T-cell (primary cell): Measurements from ENCODE around the gene DDRGK1. TPM values are rescaled to one million over a fixed set of nuclear protein-coding genes. Genes with fewer than 3 reads are reported as not detected.

Experiments
- ATAC-seq, 4 experiments: fragments of 200-7000 bp in 3 of 4; fragments of 150-1000 bp in 1 of 4; cut with Tn5 transposase; replicated peaks in 1 of 4; 1 replicate in 3 of 4; 2 replicates in 1 of 4; pipeline ENCODE4 v1.10.0; 2021; ENCODE audit warnings: moderate library complexity in 3 of 4, mild to moderate bottlenecking in 2 of 4, moderate number of reproducible peaks in 1 of 4
- CTCF ChIA-PET, 2 donors: fragments of 300-600 bp; sonication (Branson Sonifier 250); formaldehyde crosslinking; loops; one replicate each; lab custom pipeline; 2022; ENCODE audit warnings: antibody characterized with exemption in 2 of 2; lab: Charles Lee
- POLR2A ChIA-PET, 2 donors: fragments of 300-600 bp; sonication (Branson Sonifier 250); formaldehyde crosslinking; loops; one replicate each; lab custom pipeline; 2022; ENCODE audit warnings: antibody characterized with exemption in 2 of 2; lab: Charles Lee
- DNase-seq, 35 experiments: peaks; one replicate each; pipeline versions ENCODE4 v3.0.0 to v3.0.0-alpha.2; 2013 to 2023
- H3K27ac ChIP-seq: one replicate; pipeline ENCODE4 v1.5.1; 2013; ENCODE audit warnings: low read length
- H3K27me3 ChIP-seq, 2 experiments: replicated peaks in 1 of 2; 1 replicate in 1 of 2; 2 replicates in 1 of 2; pipeline versions ENCODE4 v1.6.1 to v1.7.0; 2013; ENCODE audit warnings: low read length in 1 of 2, mixed read lengths in 1 of 2; ENCODE audit not compliant: control insufficient read depth in 2 of 2, insufficient read depth in 2 of 2; ENCODE audit errors: extremely low read depth in 1 of 2
- H3K36me3 ChIP-seq, 2 donors: 1 replicate in 1 of 2; 2 replicates in 1 of 2; pipeline versions ENCODE4 v1.6.1 to v1.7.0; 2013; ENCODE audit warnings: low read length in 1 of 2; ENCODE audit not compliant: control insufficient read depth in 2 of 2, insufficient read depth in 1 of 2; ENCODE audit errors: extremely low read depth in 1 of 2
- H3K4me1 ChIP-seq, 2 experiments: 1 replicate in 1 of 2; 2 replicates in 1 of 2; pipeline versions ENCODE4 v1.6.1 to v1.7.0; 2013; ENCODE audit warnings: low read length in 2 of 2, mixed read lengths in 1 of 2; ENCODE audit not compliant: insufficient read depth in 2 of 2, control insufficient read depth in 1 of 2; ENCODE audit errors: extremely low read depth in 1 of 2
- H3K4me3 ChIP-seq, 2 donors: 1 replicate in 1 of 2; 2 replicates in 1 of 2; pipeline versions ENCODE4 v1.5.1 to v1.7.0; 2013; ENCODE audit warnings: mild to moderate bottlenecking in 2 of 2, low read length in 1 of 2, moderate library complexity in 1 of 2; ENCODE audit not compliant: control insufficient read depth in 1 of 2; ENCODE audit errors: extremely low read depth in 1 of 2
- H3K9me3 ChIP-seq: 2 replicates; pipeline ENCODE4 v1.7.0; 2013
- H3K27ac Mint-ChIP-seq, 2 donors: one replicate each; pipeline ENCODE4 v1.8.0; 2020 to 2021; ENCODE audit warnings: mild to moderate bottlenecking in 2 of 2, mixed read lengths in 2 of 2
- H3K27me3 Mint-ChIP-seq, 2 donors: one replicate each; pipeline ENCODE4 v1.8.0; 2021 to 2022; ENCODE audit warnings: mixed read lengths in 2 of 2
- H3K36me3 Mint-ChIP-seq: one replicate; pipeline ENCODE4 v1.8.0; 2021; ENCODE audit warnings: mixed read lengths
- H3K4me1 Mint-ChIP-seq, 3 donors: one replicate each; pipeline ENCODE4 v1.8.0; 2020 to 2022; ENCODE audit warnings: mixed read lengths in 3 of 3, mild to moderate bottlenecking in 1 of 3
- H3K4me3 Mint-ChIP-seq, 3 donors: one replicate each; pipeline ENCODE4 v1.8.0; 2020 to 2022; ENCODE audit warnings: mild to moderate bottlenecking in 3 of 3, mixed read lengths in 3 of 3, moderate library complexity in 3 of 3
- H3K9me3 Mint-ChIP-seq, 3 donors: one replicate each; pipeline ENCODE4 v1.8.0; 2020 to 2022; ENCODE audit warnings: mixed read lengths in 3 of 3
- WGBS: methylation state at CpG from one replicate; pipeline ENCODE4 v1.1.5; 2013; ENCODE audit warnings: missing lambda C conversion rate; ENCODE audit not compliant: insufficient coverage; 5-methylcytosine and 5-hydroxymethylcytosine counted together
- total RNA-seq, 35 experiments: library from RNA in 6 of 35; stranded (reverse) in 6 of 35; fragments of 120-200 nt in 1 of 35; gene quantifications; one replicate each; pipeline versions ENCODE4 v1.2.1 to v1.2.4 and lab custom pipeline; 2013 to 2026

Gene DDRGK1
- total RNA-seq, 5 donors from 2014 or later (not counting 1 experiment from before 2014, with no cell fraction given): 44.6 to 76.3 (median 68.2) TPM

- H3K36me3 Mint-ChIP-seq: no peaks in the 10 kb centered on the region
- POLR2A ChIA-PET: interaction anchor here (0.6 to 1.6 kb wide), 4 partner anchors 11 to 236 kb away, joined by 3 to 4 read pairs (median 4); no protein-coding TSS in a partner anchor
- H3K4me1 ChIP-seq: peaks cover 15 to 38% of the 10 kb centered on the region in 2 experiments
- no peaks in the 10 kb centered on the region for H3K27me3 Mint-ChIP-seq
- no peaks in the 10 kb centered on the region for H3K9me3 ChIP-seq
- DNase-seq: no peak
- peak overlapping the region; percentile 44 to 98 (median 66) for H3K4me3 Mint-ChIP-seq
- no peaks in the 10 kb centered on the region for H3K9me3 Mint-ChIP-seq
- no peaks in the 10 kb centered on the region for H3K36me3 ChIP-seq
- H3K27ac ChIP-seq: no peak overlapping the region
- WGBS: 86% methylated on average over 1 of the region's 5 CpGs
- H3K27me3 ChIP-seq: peaks cover 0 to 14% of the 10 kb centered on the region in 2 experiments
- peaks cover 31 to 33% (median 33%) of the 10 kb centered on the region in 3 donors for H3K4me1 Mint-ChIP-seq
- H3K27ac Mint-ChIP-seq: peak overlapping the region in 1 of 2 donors; percentile 15
- no peak for ATAC-seq
- no peak overlapping the region for H3K4me3 ChIP-seq
- CTCF ChIA-PET: interaction anchor here in 1 of 2 donors (0.6 kb wide), 1 partner anchor 58 kb away, joined by 7 read pairs; no protein-coding TSS in a partner anchor
Measured at GRCh38 chr20:3161316-3162079, 43.0 kb downstream of the DDRGK1 start.

GRCh38 chr20:3160418-3160817, 44.1 kb downstream of the DDRGK1 start:
- Mint-ChIP-seq H3K36me3 (peaks cover 4% of the 10 kb centered on the region), H3K4me1 (peaks cover 42 to 44% (median 43%) of the 10 kb centered on the region in 3 donors), H3K27me3 (no peaks in the 10 kb centered on the region), H3K27ac (peak overlapping the region in 1 of 2 donors; percentile 64), H3K4me3 (peak overlapping the region; percentile 21 to 98 (median 53)), H3K9me3 (no peaks in the 10 kb centered on the region)
- Histone ChIP-seq H3K4me3 (peak overlapping the region; percentile 75 to 95), H3K27me3 (peaks cover 0 to 4% of the 10 kb centered on the region in 2 experiments), H3K9me3 (no peaks in the 10 kb centered on the region), H3K27ac (peak overlapping the region; percentile 88), H3K4me1 (peaks cover 15 to 45% of the 10 kb centered on the region in 2 experiments), H3K36me3 (peaks cover 0 to 4% of the 10 kb centered on the region in 2 donors)
- ChIA-PET CTCF (interaction anchor here in 1 of 2 donors (0.6 kb wide), 2 partner anchors 83 to 107 kb away, joined by 3 to 4 read pairs; no protein-coding TSS in a partner anchor), POLR2A (interaction anchor here (0.6 to 0.8 kb wide), 3 partner anchors 12 to 745 kb away, joined by 3 to 11 read pairs (median 6); no protein-coding TSS in a partner anchor)
- ATAC-seq (no peak), DNase-seq (no peak)
- WGBS: 65% methylated on average over 6 of the region's 6 CpGs

- peak; percentile 2 to 22 (median 12) for ATAC-seq
- H3K4me3 ChIP-seq: peak overlapping the region; percentile 75 to 95
- peaks cover 0 to 13% of the 10 kb centered on the region in 2 donors for H3K36me3 ChIP-seq
- H3K36me3 Mint-ChIP-seq: peaks cover 7% of the 10 kb centered on the region
- no peaks in the 10 kb centered on the region for H3K9me3 ChIP-seq
- H3K27ac ChIP-seq: peak overlapping the region; percentile 88
- H3K4me1 ChIP-seq: peaks cover 15 to 48% of the 10 kb centered on the region in 2 experiments
- no peaks in the 10 kb centered on the region for H3K9me3 Mint-ChIP-seq
- peak overlapping the region; percentile 94 to 98 (median 97) for H3K4me3 Mint-ChIP-seq
- H3K27me3 Mint-ChIP-seq: no peaks in the 10 kb centered on the region
- H3K27me3 ChIP-seq: peaks cover 0 to 2% of the 10 kb centered on the region in 2 experiments
- peak in 1 of 35 experiments; percentile 36 for DNase-seq
- peak overlapping the region; percentile 93 to 98 for H3K27ac Mint-ChIP-seq
- ChIA-PET POLR2A (interaction anchor here in 1 of 2 donors (0.5 to 0.7 kb wide), 2 partner anchors 29 to 125 kb away, joined by 3 to 5 read pairs; no protein-coding TSS in a partner anchor), CTCF (no interaction called here)
- H3K4me1 Mint-ChIP-seq: peaks cover 52 to 54% (median 54%) of the 10 kb centered on the region in 3 donors
- 0% methylated on average over 3 of the region's 10 CpGs for WGBS
Measured at GRCh38 chr20:3158968-3159431, 45.5 kb downstream of the DDRGK1 start.

GRCh38 chr20:3157817-3158216, 46.7 kb downstream of the DDRGK1 start:
- H3K9me3 Mint-ChIP-seq: no peaks in the 10 kb centered on the region
- peaks cover 63 to 65% (median 64%) of the 10 kb centered on the region in 3 donors for H3K4me1 Mint-ChIP-seq
- H3K27ac Mint-ChIP-seq: peak overlapping the region; percentile 90 to 98
- H3K27me3 ChIP-seq: no peaks in the 10 kb centered on the region
- peak overlapping the region; percentile 12 for H3K27ac ChIP-seq
- no peaks in the 10 kb centered on the region for H3K27me3 Mint-ChIP-seq
- H3K4me3 Mint-ChIP-seq: peak overlapping the region; percentile 69 to 98 (median 97)
- no peaks in the 10 kb centered on the region for H3K9me3 ChIP-seq
- H3K4me1 ChIP-seq: peaks cover 15 to 48% of the 10 kb centered on the region in 2 experiments
- H3K36me3 ChIP-seq: peaks cover 0 to 16% of the 10 kb centered on the region in 2 donors
- peak overlapping the region in 1 of 2 donors; percentile 2 for H3K4me3 ChIP-seq
- ATAC-seq (peak in 3 of 4 experiments; percentile 13 to 24 (median 14)), DNase-seq (no peak)
- ChIA-PET CTCF (interaction anchor here (0.6 to 1.7 kb wide), 3 partner anchors 13 to 104 kb away, joined by 3 to 9 read pairs (median 7); no protein-coding TSS in a partner anchor), POLR2A (interaction anchor here (0.5 to 0.8 kb wide), 3 partner anchors 10 to 44 kb away, joined by 3 to 5 read pairs (median 3); no protein-coding TSS in a partner anchor)
- H3K36me3 Mint-ChIP-seq: peaks cover 14% of the 10 kb centered on the region
- no CpG with 5 or more reads among the region's 11 CpGs for WGBS

- POLR2A ChIA-PET: interaction anchor here in 1 of 2 donors (0.5 to 0.8 kb wide), 3 partner anchors 9 to 226 kb away, joined by 3 to 5 read pairs (median 3); no protein-coding TSS in a partner anchor
- H3K4me1 ChIP-seq: peaks cover 15 to 54% of the 10 kb centered on the region in 2 experiments
Measured at GRCh38 chr20:3156811-3157619, 47.5 kb downstream of the DDRGK1 start.

More at GRCh38 chr20:3156811-3157619, 47.5 kb downstream of the DDRGK1 start:
- Histone ChIP-seq H3K4me3 (peak overlapping the region; percentile 2 to 12), H3K27ac (peak overlapping the region; percentile 12), H3K9me3 (no peaks in the 10 kb centered on the region), H3K36me3 (peaks cover 0 to 16% of the 10 kb centered on the region in 2 donors), H3K27me3 (no peaks in the 10 kb centered on the region)
- no peaks in the 10 kb centered on the region for H3K27me3 Mint-ChIP-seq
- peaks cover 14% of the 10 kb centered on the region for H3K36me3 Mint-ChIP-seq
- peak overlapping the region; percentile 69 to 98 (median 97) for H3K4me3 Mint-ChIP-seq
- H3K4me1 Mint-ChIP-seq: peaks cover 71 to 73% (median 71%) of the 10 kb centered on the region in 3 donors
- DNase-seq (peak in 1 of 35 experiments; percentile 55), ATAC-seq (peak; percentile 74 to 92 (median 84))
- H3K9me3 Mint-ChIP-seq: no peaks in the 10 kb centered on the region
- CTCF ChIA-PET: interaction anchor here (0.7 to 1.7 kb wide), 3 partner anchors 39 to 103 kb away, joined by 3 to 7 read pairs (median 3); no protein-coding TSS in a partner anchor
- WGBS: 45% methylated on average over 5 of the region's 8 CpGs
- peak overlapping the region; percentile 90 to 98 for H3K27ac Mint-ChIP-seq
